ENCODE results near the gene TTN. TPM values are rescaled to one million over a fixed set of nuclear protein-coding genes. Genes with fewer than 3 reads are reported as not detected.

Gene TTN
- total RNA-seq, 3 donors from 2014 or later = 2.9 to 23.4 (median 3.5) TPM

GRCh38 chr2:178844701-178845100 is 37.5 kb upstream of the TTN start:
- Histone ChIP-seq H3K36me3 (no peaks in the 10 kb centered on the region), H3K27me3 (no peaks in the 10 kb centered on the region), H3K4me1 (no peaks in the 10 kb centered on the region), H3K9me3 (no peaks in the 10 kb centered on the region), H3K4me3 (no peak overlapping the region), H3K27ac (no peak overlapping the region)
- TF ChIP-seq, protein P1, sequence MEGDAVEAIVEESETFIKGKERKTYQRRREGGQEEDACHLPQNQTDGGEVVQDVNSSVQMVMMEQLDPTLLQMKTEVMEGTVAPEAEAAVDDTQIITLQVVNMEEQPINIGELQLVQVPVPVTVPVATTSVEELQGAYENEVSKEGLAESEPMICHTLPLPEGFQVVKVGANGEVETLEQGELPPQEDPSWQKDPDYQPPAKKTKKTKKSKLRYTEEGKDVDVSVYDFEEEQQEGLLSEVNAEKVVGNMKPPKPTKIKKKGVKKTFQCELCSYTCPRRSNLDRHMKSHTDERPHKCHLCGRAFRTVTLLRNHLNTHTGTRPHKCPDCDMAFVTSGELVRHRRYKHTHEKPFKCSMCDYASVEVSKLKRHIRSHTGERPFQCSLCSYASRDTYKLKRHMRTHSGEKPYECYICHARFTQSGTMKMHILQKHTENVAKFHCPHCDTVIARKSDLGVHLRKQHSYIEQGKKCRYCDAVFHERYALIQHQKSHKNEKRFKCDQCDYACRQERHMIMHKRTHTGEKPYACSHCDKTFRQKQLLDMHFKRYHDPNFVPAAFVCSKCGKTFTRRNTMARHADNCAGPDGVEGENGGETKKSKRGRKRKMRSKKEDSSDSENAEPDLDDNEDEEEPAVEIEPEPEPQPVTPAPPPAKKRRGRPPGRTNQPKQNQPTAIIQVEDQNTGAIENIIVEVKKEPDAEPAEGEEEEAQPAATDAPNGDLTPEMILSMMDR (IDR thresholded peaks at IDR 0.05) = no peak
- TF ChIP-seq POLR2A (IDR thresholded peaks at IDR 0.05) (no peak), POLR2AphosphoS5 (IDR thresholded peaks at IDR 0.05) (no peak)
- no peak for DNase-seq (ENCODE audit: low spot score in 2 of 2)
- intact Hi-C loops (cut with DNase I; ENCODE audit: low total_unique reads) = no loop called here

- Histone ChIP-seq H3K4me1 (no peaks in the 10 kb centered on the region), H3K36me3 (no peaks in the 10 kb centered on the region), H3K27me3 (no peaks in the 10 kb centered on the region), H3K4me3 (no peak overlapping the region), H3K27ac (no peak overlapping the region), H3K9me3 (no peaks in the 10 kb centered on the region)
- no peak for DNase-seq (ENCODE audit: low spot score in 2 of 2)
- intact Hi-C loops (cut with DNase I; ENCODE audit: low total_unique reads) = no loop called here
- no peak for TF ChIP-seq POLR2A (IDR thresholded peaks at IDR 0.05)
These were observed 37.0 kb upstream of the TTN start for GRCh38 chr2:178844269-178844668.

DNA sequence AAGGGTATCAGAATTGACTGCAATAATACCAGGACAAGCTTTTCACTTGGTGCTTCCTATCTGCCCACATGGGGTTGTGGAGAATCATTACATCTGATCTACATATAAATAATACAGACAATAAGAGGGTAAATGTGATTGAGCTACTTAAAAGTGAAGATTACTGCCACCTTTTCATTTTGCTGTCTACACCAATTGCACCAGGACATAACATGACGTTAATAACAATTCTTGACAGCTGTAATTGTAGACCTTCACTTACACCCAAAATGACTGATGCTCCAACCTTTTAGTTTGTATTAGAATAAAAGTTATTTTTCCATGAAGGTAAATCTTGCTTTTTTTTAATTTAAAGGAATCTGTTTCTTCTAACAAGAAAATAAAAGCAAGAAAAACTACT is 36.5 kb upstream of the TTN start:
- TF ChIP-seq, protein P1 (IDR thresholded peaks at IDR 0.05) = no peak
- TF ChIP-seq POLR2AphosphoS5 (IDR thresholded peaks at IDR 0.05) = no peak
- no peak for TF ChIP-seq POLR2A (IDR thresholded peaks at IDR 0.05)
- DNase-seq (ENCODE audit: low spot score in 2 of 2) = no peak
- Histone ChIP-seq H3K27ac (no peak overlapping the region), H3K4me1 (no peaks in the 10 kb centered on the region), H3K4me3 (no peak overlapping the region), H3K27me3 (no peaks in the 10 kb centered on the region), H3K9me3 (no peaks in the 10 kb centered on the region), H3K36me3 (no peaks in the 10 kb centered on the region)
- intact Hi-C loops (cut with DNase I; ENCODE audit: low total_unique reads) = no loop called here

- DNase-seq (ENCODE audit: low spot score in 2 of 2) = no peak
- Histone ChIP-seq H3K27me3 (no peaks in the 10 kb centered on the region), H3K4me3 (no peak overlapping the region), H3K27ac (no peak overlapping the region), H3K9me3 (no peaks in the 10 kb centered on the region), H3K36me3 (no peaks in the 10 kb centered on the region), H3K4me1 (no peaks in the 10 kb centered on the region)
- TF ChIP-seq POLR2A (IDR thresholded peaks at IDR 0.05) (no peak), POLR2AphosphoS5 (IDR thresholded peaks at IDR 0.05) (no peak)
- TF ChIP-seq, protein P1 (IDR thresholded peaks at IDR 0.05) = no peak
- intact Hi-C loops (cut with DNase I; ENCODE audit: low total_unique reads) = no loop called here
These were observed 29.6 kb upstream of the TTN start for GRCh38 chr2:178836807-178837206.

DNA sequence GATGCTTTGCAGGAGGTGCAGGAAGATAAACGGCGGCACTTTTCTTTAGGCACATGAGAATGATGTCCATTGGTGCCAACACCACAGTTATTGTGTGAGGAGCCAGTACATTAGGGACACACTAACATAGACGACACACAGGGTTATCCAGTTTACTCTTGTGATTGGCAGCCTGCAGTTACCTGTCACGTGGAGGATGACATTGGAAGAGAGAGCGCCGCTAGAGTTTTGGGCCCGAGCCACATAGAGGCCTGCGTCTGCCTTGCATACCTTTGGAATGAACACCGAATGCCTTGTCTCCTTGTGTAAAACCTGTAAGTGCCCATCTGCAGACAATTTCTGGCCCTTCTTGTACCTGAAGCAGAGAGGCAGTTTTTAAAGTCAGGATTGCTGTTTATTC is 26.9 kb upstream of the TTN start:
- no peaks in the 10 kb centered on the region for H3K27me3 ChIP-seq
- H3K4me3 ChIP-seq = no peak overlapping the region
- H3K4me1 ChIP-seq = no peaks in the 10 kb centered on the region
- no peak overlapping the region for H3K27ac ChIP-seq
- intact Hi-C loops (cut with DNase I; ENCODE audit: low total_unique reads) = no loop called here
- H3K36me3 ChIP-seq = no peaks in the 10 kb centered on the region
- no peaks in the 10 kb centered on the region for H3K9me3 ChIP-seq
- no peak for TF ChIP-seq POLR2A (IDR thresholded peaks at IDR 0.05)
- TF ChIP-seq, protein P1 (IDR thresholded peaks at IDR 0.05) = no peak
- TF ChIP-seq POLR2AphosphoS5 (IDR thresholded peaks at IDR 0.05) = no peak
- DNase-seq (ENCODE audit: low spot score in 2 of 2) = no peak

DNA sequence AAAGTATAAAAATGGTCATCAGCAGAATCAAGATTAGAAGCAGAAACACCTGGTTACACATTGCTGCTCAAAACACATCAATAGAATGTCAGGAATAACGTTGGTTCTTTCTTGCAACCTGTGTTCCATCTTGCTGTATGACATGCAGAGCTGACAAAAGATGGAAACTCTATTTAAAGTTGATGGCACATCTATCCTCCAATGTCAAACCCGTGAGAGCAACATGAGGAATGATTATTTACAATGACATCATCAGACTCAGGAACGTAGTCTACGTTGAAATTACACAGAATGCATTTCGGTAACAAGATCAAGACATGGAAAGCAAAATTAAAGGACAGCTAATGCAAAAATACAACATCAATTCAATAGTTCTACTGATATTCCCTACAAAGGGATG is 26.2 kb upstream of the TTN start:
- Histone ChIP-seq H3K9me3 (no peaks in the 10 kb centered on the region), H3K27ac (no peak overlapping the region), H3K27me3 (no peaks in the 10 kb centered on the region), H3K36me3 (no peaks in the 10 kb centered on the region), H3K4me1 (no peaks in the 10 kb centered on the region), H3K4me3 (no peak overlapping the region)
- no peak for DNase-seq (ENCODE audit: low spot score in 2 of 2)
- no peak for TF ChIP-seq POLR2AphosphoS5 (IDR thresholded peaks at IDR 0.05)
- TF ChIP-seq POLR2A (IDR thresholded peaks at IDR 0.05) = no peak
- TF ChIP-seq, protein P1 (IDR thresholded peaks at IDR 0.05) = no peak
- intact Hi-C loops (cut with DNase I; ENCODE audit: low total_unique reads) = no loop called here

Data from breast epithelium (tissue), 4 donors.